HG02973 (cell line): ENCODE measurements around the gene DDX51.
"Not testable (repeated sequence)": the region's sequence is repeated elsewhere in the genome, so short reads cannot be mapped to it uniquely, and the experiment has no call there.

Experiments
- ATAC-seq: cut with Tn5 transposase; IDR thresholded peaks from one replicate; pipeline ENCODE4 v1.9.1; 2021; ENCODE audit warnings: moderate library complexity; ENCODE audit not compliant: unreplicated experiment

DDX51 gene

GRCh38 chr12:132154941-132155770 lies 11.0 kb upstream of the DDX51 start:
- ATAC-seq, result no peak

- no peak for ATAC-seq
Observed at GRCh38 chr12:132154341-132154761, 10.2 kb upstream of the DDX51 start.

GRCh38 chr12:132153501-132154340 lies 9.6 kb upstream of the DDX51 start:
- peak; percentile 65 for ATAC-seq

- no peak for ATAC-seq
Observed at GRCh38 chr12:132152953-132153352, 8.8 kb upstream of the DDX51 start.

GRCh38 chr12:132152411-132152821 lies 8.3 kb upstream of the DDX51 start:
- no peak for ATAC-seq

- no peak for ATAC-seq
Observed at GRCh38 chr12:132151766-132152410, 7.8 kb upstream of the DDX51 start.

- no peak for ATAC-seq
Observed at GRCh38 chr12:132151145-132151765, 7.1 kb upstream of the DDX51 start.

- ATAC-seq, result no peak
Observed at GRCh38 chr12:132150780-132151144, 6.6 kb upstream of the DDX51 start.

GRCh38 chr12:132149526-132149925 lies 5.4 kb upstream of the DDX51 start:
- not testable (repeated sequence) for ATAC-seq

- no peak for ATAC-seq
Observed at GRCh38 chr12:132148368-132149045, 4.4 kb upstream of the DDX51 start.

GRCh38 chr12:132147423-132148367 lies 3.6 kb upstream of the DDX51 start:
- no peak for ATAC-seq

GRCh38 chr12:132146772-132147422 lies 2.8 kb upstream of the DDX51 start:
- no peak for ATAC-seq

- no peak for ATAC-seq
Observed at GRCh38 chr12:132146098-132146497, 2.0 kb upstream of the DDX51 start.

GRCh38 chr12:132145334-132145733 lies 1.2 kb upstream of the DDX51 start:
- ATAC-seq, result no peak

- ATAC-seq, result no peak
Observed at GRCh38 chr12:132144810-132145168, 670 bp upstream of the DDX51 start.

GRCh38 chr12:132143336-132144071 lies 615 bp downstream of the DDX51 start:
- peak; percentile 27 for ATAC-seq

- no peak for ATAC-seq
Observed at GRCh38 chr12:132142679-132143335, 1.3 kb downstream of the DDX51 start.
